CD14-positive monocyte (primary cell): ENCODE measurements around the gene NCR3LG1. TPM values are rescaled to one million over a fixed set of nuclear protein-coding genes. Genes with fewer than 3 reads are reported as not detected.

ENCODE experiments used
- DNase-seq, 3 donors: peaks; one replicate each; pipeline ENCODE4 v3.0.0-alpha.2; 2011 to 2022
- H2AFZ ChIP-seq: 2 replicates; pipeline ENCODE4 v1.6.0; 2012; ENCODE audit warnings: mild to moderate bottlenecking, low read depth, low read length, inconsistent platforms; ENCODE audit not compliant: insufficient read depth, poor library complexity, severe bottlenecking
- H3K27ac ChIP-seq, 2 donors: 1 replicate in 1 of 2; 2 replicates in 1 of 2; pipeline ENCODE4 v1.5.1; 2012 to 2013; ENCODE audit warnings: low read length in 2 of 2, control low read depth in 1 of 2, inconsistent platforms in 1 of 2, low read depth in 1 of 2, mild to moderate bottlenecking in 1 of 2
- H3K27me3 ChIP-seq, 2 donors: one replicate each; pipeline versions ENCODE4 v1.6.0 to v1.6.1; 2011 to 2013; ENCODE audit warnings: low read length in 2 of 2; ENCODE audit not compliant: control insufficient read depth in 2 of 2, insufficient read depth in 2 of 2
- H3K36me3 ChIP-seq, 2 donors: replicated peaks in 1 of 2; 1 replicate in 1 of 2; 2 replicates in 1 of 2; pipeline versions ENCODE4 v1.5.1 to v1.6.1; 2012 to 2013; ENCODE audit warnings: low read length in 2 of 2, control low read depth in 1 of 2, inconsistent platforms in 1 of 2, mild to moderate bottlenecking in 1 of 2; ENCODE audit not compliant: insufficient read depth in 2 of 2, control insufficient read depth in 1 of 2
- H3K4me1 ChIP-seq, 2 donors: 1 replicate in 1 of 2; 2 replicates in 1 of 2; pipeline versions ENCODE4 v1.5.1 to v1.6.1; 2012 to 2013; ENCODE audit warnings: low read length in 2 of 2, control low read depth in 1 of 2, inconsistent platforms in 1 of 2, mild to moderate bottlenecking in 1 of 2, moderate library complexity in 1 of 2; ENCODE audit not compliant: insufficient read depth in 2 of 2, control insufficient read depth in 1 of 2
- H3K4me2 ChIP-seq: replicated peaks from 2 replicates; pipeline ENCODE3; 2012; ENCODE audit warnings: low read length, moderate library complexity, mild to moderate bottlenecking; ENCODE audit not compliant: poor library complexity, severe bottlenecking; ENCODE audit errors: extremely low read depth
- H3K4me3 ChIP-seq, 3 experiments: fragments of 200-600 bp in 1 of 3; sonication (generic) in 1 of 3; replicated peaks in 1 of 3; 1 replicate in 2 of 3; 2 replicates in 1 of 3; pipeline ENCODE4 v1.5.1; 2011 to 2013; ENCODE audit warnings: low read length in 3 of 3, mild to moderate bottlenecking in 3 of 3, control low read depth in 2 of 3, low read depth in 2 of 3, inconsistent platforms in 1 of 3, moderate library complexity in 1 of 3
- H3K79me2 ChIP-seq: 2 replicates; pipeline ENCODE4 v1.6.0; 2012; ENCODE audit warnings: mild to moderate bottlenecking, control low read depth, inconsistent platforms, low read length, moderate library complexity; ENCODE audit not compliant: insufficient read depth
- H3K9ac ChIP-seq: 2 replicates; pipeline ENCODE4 v1.6.0; 2017; ENCODE audit warnings: low read length, mild to moderate bottlenecking; ENCODE audit not compliant: insufficient read depth, poor library complexity, severe bottlenecking
- H3K9me3 ChIP-seq, 2 donors: replicated peaks in 1 of 2; 1 replicate in 1 of 2; 2 replicates in 1 of 2; pipeline versions ENCODE4 v1.5.1 to v1.6.1; 2012 to 2013; ENCODE audit warnings: low read length in 2 of 2, control low read depth in 1 of 2; ENCODE audit not compliant: control insufficient read depth in 1 of 2, insufficient read depth in 1 of 2
- H4K20me1 ChIP-seq: 2 replicates; pipeline ENCODE4 v1.6.0; 2012; ENCODE audit warnings: mild to moderate bottlenecking, low read length, control low read depth, moderate library complexity; ENCODE audit not compliant: insufficient read depth
- H3K27ac Mint-ChIP-seq, 7 donors: one replicate each; pipeline ENCODE4 v1.8.0; 2020; ENCODE audit warnings: mild to moderate bottlenecking in 7 of 7, mixed read lengths in 7 of 7, moderate library complexity in 6 of 7, inconsistent platforms in 2 of 7
- H3K27me3 Mint-ChIP-seq, 3 donors: one replicate each; pipeline ENCODE4 v1.8.0; 2021 to 2022; ENCODE audit warnings: low read depth in 3 of 3, mild to moderate bottlenecking in 3 of 3, mixed read lengths in 3 of 3, moderate library complexity in 3 of 3, inconsistent platforms in 1 of 3
- H3K36me3 Mint-ChIP-seq, 2 donors: one replicate each; pipeline ENCODE4 v1.8.0; 2020; ENCODE audit warnings: mixed read lengths in 2 of 2, inconsistent platforms in 1 of 2, mild to moderate bottlenecking in 1 of 2
- H3K4me1 Mint-ChIP-seq: one replicate; pipeline ENCODE4 v1.8.0; 2020; ENCODE audit warnings: mild to moderate bottlenecking, mixed read lengths
- H3K4me3 Mint-ChIP-seq, 2 donors: one replicate each; pipeline ENCODE4 v1.8.0; 2020; ENCODE audit warnings: mild to moderate bottlenecking in 2 of 2, mixed read lengths in 2 of 2, moderate library complexity in 1 of 2
- H3K9me3 Mint-ChIP-seq, 7 donors: one replicate each; pipeline ENCODE4 v1.8.0; 2020 to 2022; ENCODE audit warnings: mixed read lengths in 7 of 7, mild to moderate bottlenecking in 6 of 7, moderate library complexity in 6 of 7, inconsistent platforms in 2 of 7
- WGBS: methylation state at CpG from one replicate; pipeline ENCODE4 v1.1.5; 2013; ENCODE audit warnings: missing lambda C conversion rate; ENCODE audit not compliant: insufficient coverage; 5-methylcytosine and 5-hydroxymethylcytosine counted together
- intact Hi-C, 2 donors: fragments of 100-400 bp; cut with micrococcal nuclease; formaldehyde crosslinking; loops; one replicate each; pipeline versions ENCODE4 v1.15.0 to v1.15.1; 2023
- polyA plus RNA-seq, 3 donors: library from polyadenylated mRNA; depleted of rRNA in 1 of 3; unstranded in 2 of 3; stranded (reverse) in 1 of 3; fragments of 300-500 nt in 2 of 3; fragments of >200 nt in 1 of 3; fragmentation: Illumina TruSeq in 2 of 3; gene quantifications; 1 replicate in 2 of 3; 2 replicates in 1 of 3; pipeline ENCODE4 v1.2.3, GENCODE V29; 2012 to 2021
- TF ChIP-seq, protein P1 (sequence below): fragments of 200-600 bp; IDR thresholded peaks from one replicate; pipeline ENCODE4 v1.8.0; 2022; ENCODE audit warnings: antibody characterized with exemption, mild to moderate bottlenecking

Gene NCR3LG1
- polyA plus RNA-seq, 3 donors = 0.05 to 1.1 (median 0.15) TPM

DNA sequence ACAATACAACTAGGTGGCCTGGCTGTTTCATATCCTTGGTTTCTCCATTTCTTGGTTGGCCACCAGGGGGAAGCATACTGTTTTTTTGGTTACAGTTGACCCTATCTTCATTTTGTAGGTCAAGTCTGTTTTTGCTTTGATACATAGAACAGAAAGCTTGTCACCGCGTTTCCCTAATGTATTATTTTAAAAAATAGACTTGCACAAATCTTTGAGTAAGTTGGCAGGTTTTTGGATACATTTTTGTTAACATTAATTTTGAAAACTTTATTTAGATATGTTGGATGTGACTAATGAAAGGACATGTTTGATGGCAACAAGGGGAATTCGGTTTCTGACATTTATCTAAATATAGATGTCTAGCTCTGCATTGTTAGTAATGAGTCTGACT is 3.0 kb downstream of the NCR3LG1 start:
- peak overlapping the region; percentile 75 for H3K4me2 ChIP-seq
- H3K9me3 Mint-ChIP-seq = peaks cover 0 to 9% (median 4%) of the 10 kb centered on the region in 7 donors
- H3K27ac Mint-ChIP-seq = no peak overlapping the region
- intact Hi-C loops = loop anchor here (5.0 to 10.0 kb wide), 3 partner anchors 77 to 140 kb away; partner anchors contain the start of gene NUCB2 (in 1 of the 2)
- peaks cover 29% of the 10 kb centered on the region for H3K4me1 Mint-ChIP-seq
- peak overlapping the region; percentile 57 to 94 for H3K4me3 Mint-ChIP-seq
- H3K4me3 ChIP-seq = peak overlapping the region in 1 of 3 experiments; percentile 73
- peaks cover 27 to 34% of the 10 kb centered on the region in 2 donors for H3K4me1 ChIP-seq
- H2AFZ ChIP-seq = no peak overlapping the region
- WGBS = 83% methylated on average over 1 of the region's 3 CpGs
- no peaks in the 10 kb centered on the region for H3K36me3 ChIP-seq
- peaks cover 2 to 3% of the 10 kb centered on the region in 2 donors for H3K36me3 Mint-ChIP-seq
- DNase-seq = peak; percentile 64 to 76 (median 72)
- no peak overlapping the region for H3K9ac ChIP-seq
- peaks cover 4 to 26% (median 13%) of the 10 kb centered on the region in 3 donors for H3K27me3 Mint-ChIP-seq
- no peaks in the 10 kb centered on the region for H3K79me2 ChIP-seq
- peaks cover 0 to 11% of the 10 kb centered on the region in 2 donors for H3K27me3 ChIP-seq
- H3K9me3 ChIP-seq = no peaks in the 10 kb centered on the region
- H4K20me1 ChIP-seq = no peaks in the 10 kb centered on the region
- no peak overlapping the region for H3K27ac ChIP-seq
- TF ChIP-seq, protein P1, sequence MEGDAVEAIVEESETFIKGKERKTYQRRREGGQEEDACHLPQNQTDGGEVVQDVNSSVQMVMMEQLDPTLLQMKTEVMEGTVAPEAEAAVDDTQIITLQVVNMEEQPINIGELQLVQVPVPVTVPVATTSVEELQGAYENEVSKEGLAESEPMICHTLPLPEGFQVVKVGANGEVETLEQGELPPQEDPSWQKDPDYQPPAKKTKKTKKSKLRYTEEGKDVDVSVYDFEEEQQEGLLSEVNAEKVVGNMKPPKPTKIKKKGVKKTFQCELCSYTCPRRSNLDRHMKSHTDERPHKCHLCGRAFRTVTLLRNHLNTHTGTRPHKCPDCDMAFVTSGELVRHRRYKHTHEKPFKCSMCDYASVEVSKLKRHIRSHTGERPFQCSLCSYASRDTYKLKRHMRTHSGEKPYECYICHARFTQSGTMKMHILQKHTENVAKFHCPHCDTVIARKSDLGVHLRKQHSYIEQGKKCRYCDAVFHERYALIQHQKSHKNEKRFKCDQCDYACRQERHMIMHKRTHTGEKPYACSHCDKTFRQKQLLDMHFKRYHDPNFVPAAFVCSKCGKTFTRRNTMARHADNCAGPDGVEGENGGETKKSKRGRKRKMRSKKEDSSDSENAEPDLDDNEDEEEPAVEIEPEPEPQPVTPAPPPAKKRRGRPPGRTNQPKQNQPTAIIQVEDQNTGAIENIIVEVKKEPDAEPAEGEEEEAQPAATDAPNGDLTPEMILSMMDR = peak; percentile 80

DNA sequence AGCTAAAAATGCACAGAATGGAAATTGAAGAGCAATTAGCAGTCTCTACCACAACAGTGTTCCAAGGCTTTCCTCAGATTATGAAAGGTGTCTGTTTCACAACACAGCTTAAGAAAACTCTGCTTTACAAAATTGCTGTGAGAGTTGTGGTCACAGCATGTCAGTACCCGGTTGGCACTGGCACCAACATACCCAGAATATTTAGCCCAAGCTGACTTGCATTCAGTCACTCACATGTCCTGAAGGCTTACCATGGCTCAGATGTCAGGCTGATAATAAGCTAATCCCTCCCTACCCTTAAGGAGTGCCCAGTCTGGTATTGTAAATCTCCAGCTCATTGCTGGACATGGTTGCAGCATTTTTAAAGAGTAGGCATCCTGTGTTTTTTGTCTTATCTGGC is 14.9 kb downstream of the NCR3LG1 start:
- peaks cover 0 to 2% (median 1%) of the 10 kb centered on the region in 3 donors for H3K27me3 Mint-ChIP-seq
- DNase-seq = no peak
- no peak overlapping the region for H2AFZ ChIP-seq
- peaks cover 3 to 37% of the 10 kb centered on the region in 2 donors for H3K36me3 ChIP-seq
- H3K4me2 ChIP-seq = no peak overlapping the region
- intact Hi-C loops = no loop called here
- peaks cover 4% of the 10 kb centered on the region for H3K4me1 Mint-ChIP-seq
- WGBS = 20% methylated on average over 1 of the region's 1 CpG
- H4K20me1 ChIP-seq = no peaks in the 10 kb centered on the region
- H3K4me1 ChIP-seq = no peaks in the 10 kb centered on the region
- H3K27ac ChIP-seq = no peak overlapping the region
- H3K36me3 Mint-ChIP-seq = peaks cover 29 to 42% of the 10 kb centered on the region in 2 donors
- no peaks in the 10 kb centered on the region for H3K27me3 ChIP-seq
- no peak overlapping the region for H3K4me3 Mint-ChIP-seq
- H3K4me3 ChIP-seq = no peak overlapping the region
- H3K27ac Mint-ChIP-seq = no peak overlapping the region
- peaks cover 32 to 50% (median 41%) of the 10 kb centered on the region in 7 donors for H3K9me3 Mint-ChIP-seq
- H3K9me3 ChIP-seq = peaks cover 34 to 36% of the 10 kb centered on the region in 2 donors
- TF ChIP-seq, protein P1 = no peak
- no peak overlapping the region for H3K9ac ChIP-seq
- no peaks in the 10 kb centered on the region for H3K79me2 ChIP-seq
